HG02973 (cell line): Measurements from ENCODE around the gene CIB2.

ENCODE experiments used
- ATAC-seq: cut with Tn5 transposase; IDR thresholded peaks from one replicate; pipeline ENCODE4 v1.9.1; 2021; ENCODE audit warnings: moderate library complexity; ENCODE audit not compliant: unreplicated experiment

The CIB2 gene

DNA sequence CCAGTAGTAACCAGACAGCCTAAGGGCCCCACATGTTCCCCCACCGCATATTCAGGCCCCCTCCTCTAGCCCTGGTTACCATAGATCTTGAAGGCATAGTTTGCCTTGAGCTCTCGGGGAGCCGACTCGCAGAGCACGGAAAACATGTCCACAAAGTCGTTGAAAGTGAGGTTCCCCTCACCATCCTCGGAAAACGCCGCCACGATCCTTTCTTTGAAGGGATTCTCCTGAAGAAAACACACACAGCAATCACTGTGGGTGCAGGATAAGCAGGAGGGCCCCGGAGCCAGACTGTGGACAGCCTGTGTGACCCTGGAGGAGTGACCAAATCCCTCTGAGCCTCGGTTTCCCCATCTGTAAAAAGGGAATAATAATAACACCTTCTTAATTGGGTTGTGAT, 22.1 kb downstream of the CIB2 start:
- ATAC-seq, result no peak

- ATAC-seq, result no peak
Measured at GRCh38 chr15:78108300-78109084, 22.8 kb downstream of the CIB2 start.

GRCh38 chr15:78107471-78107870, 23.8 kb downstream of the CIB2 start:
- no peak for ATAC-seq

DNA sequence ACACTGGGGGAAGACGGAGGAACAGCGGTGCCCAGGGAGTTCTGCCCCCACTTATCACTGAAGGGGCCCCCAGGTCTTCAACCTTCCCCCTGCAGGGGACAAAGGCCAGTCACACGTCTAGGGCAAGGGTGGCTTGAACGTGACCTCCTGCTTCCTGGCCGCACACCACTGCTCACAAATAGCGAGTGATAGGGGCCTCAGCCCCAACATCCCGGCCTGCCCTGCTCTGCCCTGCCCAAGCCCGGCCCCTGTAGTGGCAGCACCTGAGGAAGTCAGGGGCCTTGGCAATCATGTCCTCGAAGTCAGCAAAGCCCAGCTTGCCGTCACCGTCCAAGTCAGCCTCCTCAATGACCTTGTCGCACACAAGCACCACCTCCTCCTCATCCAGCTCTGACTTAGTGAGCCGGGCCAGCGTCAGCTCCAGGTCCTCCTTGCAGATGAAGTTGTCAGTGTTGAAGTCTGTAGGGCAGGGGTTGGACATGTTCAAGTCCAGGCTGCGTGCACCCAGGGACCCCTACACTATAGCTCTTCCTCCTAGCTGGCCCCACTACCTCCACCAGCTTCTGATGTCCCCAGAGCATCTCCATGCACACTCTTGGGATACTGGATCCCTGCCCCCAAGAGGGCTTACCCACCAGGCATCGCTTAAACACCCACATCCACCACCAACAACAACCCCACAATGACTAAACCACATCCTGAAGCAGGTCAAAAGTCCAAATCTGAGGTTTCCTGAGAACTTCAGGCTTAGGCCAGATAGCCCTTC, 25.6 kb downstream of the CIB2 start:
- no peak for ATAC-seq

- no peak for ATAC-seq
Measured at GRCh38 chr15:78104566-78105475, 26.4 kb downstream of the CIB2 start.

DNA sequence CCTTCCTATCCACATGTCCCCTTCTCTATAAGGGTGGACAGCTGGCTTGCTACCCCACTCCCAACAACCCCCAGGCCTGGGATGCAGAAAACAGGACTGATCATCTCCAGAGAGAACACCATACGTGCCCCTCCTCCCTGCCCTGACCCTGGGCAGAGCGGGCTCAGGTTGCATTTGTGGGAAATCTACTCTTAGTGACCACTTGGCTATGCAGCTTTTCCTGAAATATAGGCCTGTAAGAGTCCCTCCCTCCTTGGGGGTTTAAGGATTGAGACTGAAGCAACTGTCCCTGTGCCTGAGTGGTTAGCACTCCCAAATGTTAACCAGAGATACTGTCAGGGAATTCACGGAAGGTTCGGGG, 27.1 kb downstream of the CIB2 start:
- ATAC-seq, result no peak

GRCh38 chr15:78103406-78104118, 27.7 kb downstream of the CIB2 start:
- ATAC-seq, result peak; percentile 67

DNA sequence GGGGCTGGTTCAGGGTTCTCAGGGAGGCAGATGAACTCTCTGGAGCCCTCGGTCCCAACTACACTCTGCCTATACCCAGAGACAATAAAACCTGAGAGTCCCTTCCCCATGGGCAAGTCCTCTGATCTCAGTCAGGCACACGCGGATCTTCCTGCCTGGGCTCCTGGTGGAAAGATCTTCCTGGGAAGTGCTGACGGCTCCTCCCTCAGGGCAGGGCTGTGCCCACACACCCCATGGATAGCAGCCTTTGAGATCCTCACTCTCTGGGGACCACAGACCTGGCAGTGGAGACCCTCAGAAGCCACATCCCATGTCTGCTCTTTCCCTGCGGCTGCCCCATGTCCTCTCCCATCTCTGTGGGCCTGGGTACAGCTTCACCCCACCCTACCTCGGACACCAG, 28.5 kb downstream of the CIB2 start:
- ATAC-seq, result no peak

DNA sequence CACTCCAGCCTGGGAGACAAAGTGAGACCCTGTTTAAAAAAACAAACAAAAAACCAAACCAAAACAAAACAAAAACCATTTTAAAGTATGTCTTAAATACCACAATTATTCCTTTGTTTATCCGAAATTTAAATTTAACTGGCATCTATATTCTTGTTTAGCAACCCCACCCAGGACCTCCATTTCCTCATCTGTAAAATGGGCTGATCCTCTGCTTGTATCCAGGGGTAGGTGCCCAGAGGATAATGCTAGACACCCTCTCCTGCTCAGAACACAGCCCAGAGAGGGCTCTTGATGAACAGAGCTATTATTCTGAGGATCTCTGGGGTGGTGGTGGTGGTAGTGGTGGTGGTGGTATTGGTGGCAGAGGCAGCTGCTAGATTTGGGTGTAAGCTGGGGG, 29.0 kb downstream of the CIB2 start:
- ATAC-seq, result no peak

DNA sequence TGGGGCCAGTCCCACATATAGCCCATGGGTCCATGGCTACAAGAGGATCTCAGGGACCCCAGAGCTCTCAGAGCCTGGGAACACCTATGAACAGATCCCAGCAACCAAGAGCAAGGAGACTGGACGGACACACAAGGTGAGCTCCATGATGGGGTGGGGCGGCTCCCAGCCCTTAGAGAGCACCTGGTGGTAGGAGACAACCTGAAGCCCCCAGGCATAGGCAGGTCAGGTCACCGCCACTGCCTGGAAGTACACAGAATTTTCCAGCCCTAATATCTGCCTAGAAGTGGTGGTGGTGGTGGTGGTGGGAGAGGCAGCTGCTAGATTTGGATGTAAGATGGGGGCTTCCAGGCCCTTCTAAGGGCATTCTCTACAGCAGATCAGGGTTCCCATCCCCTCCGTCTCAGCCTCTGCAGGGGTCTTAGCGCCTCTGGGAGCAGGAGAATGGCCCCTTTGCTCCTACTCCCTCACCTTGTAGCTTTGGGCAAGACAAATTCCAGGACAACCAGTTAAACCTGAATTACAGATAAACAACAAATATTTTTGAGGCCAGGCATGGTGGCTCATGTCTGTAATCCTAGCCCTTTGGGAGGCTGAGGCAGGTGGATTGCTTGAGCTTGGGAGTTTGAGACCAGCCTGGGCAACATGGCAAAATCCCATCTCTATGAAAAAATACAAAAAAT, 29.7 kb downstream of the CIB2 start:
- ATAC-seq, result no peak

DNA sequence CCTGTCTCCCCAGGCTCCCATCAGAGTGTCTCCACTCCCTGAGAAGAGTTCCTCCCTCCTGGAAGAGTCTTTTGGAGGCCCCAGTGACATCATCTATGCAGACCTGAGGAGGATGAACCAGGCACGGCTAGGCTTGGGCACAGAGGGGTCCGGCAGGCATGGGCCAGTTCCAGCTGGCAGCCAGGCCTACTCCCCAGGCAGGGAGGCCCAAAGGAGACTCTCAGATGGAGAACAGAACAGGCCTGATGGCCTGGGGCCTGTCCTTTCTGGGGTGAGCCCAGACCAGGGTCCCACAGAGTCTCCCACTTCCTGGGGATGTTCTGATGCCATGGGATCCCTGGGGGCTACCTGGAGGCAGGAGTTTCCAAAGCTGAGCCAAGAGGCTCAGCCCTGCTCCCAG, 30.4 kb downstream of the CIB2 start:
- ATAC-seq, result no peak

DNA sequence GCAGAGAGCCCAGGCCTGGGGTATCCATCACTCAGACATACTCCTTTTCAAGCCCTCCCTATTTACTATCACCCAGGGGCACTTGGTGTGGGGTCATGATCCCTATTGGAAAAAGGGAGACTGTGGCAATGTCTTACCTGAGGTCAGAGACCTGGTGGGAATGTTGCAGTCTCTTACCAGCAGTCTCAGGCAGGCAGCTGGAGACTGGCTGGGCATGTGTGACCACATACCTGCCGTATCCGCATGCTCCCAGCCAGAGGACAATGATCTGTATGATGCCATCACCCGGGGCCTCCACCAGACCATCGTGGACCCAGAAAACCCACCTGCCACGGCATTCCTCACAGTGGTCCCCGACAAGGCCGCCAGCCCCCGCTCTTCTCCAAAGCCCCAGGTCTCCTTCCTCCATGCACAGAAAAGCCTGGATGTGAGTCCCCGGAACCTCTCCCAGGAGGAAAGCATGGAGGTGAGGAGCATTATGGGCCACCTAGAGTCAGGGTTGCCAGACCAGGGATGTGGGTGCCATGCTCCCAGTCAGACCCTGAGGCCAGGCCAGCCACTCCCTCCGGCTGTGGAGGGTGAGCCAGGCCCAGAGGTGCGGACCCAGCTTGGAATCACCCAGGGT, 33.0 kb downstream of the CIB2 start:
- ATAC-seq, result no peak

DNA sequence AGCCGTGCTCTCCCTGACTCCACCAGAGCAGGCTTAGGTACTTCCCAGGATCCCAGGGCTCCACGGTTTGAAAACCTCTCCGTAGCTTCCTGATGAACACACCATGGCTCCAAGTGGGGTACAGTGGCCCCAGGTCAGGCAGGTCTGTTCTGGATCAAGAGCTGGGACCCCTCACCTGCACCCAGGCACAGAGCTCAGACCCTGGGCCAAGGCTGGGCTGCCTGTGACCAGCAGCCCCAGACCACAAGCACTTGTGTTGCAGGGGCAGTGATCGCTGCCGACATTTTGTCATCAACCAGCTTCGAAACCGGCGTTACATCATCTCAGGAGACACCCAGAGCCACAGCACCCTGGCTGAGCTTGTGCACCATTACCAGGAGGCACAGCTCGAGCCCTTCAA, 33.6 kb downstream of the CIB2 start:
- ATAC-seq, result no peak

- ATAC-seq, result no peak
Measured at GRCh38 chr15:78093242-78094020, 37.8 kb downstream of the CIB2 start.

GRCh38 chr15:78092261-78093041, 38.8 kb downstream of the CIB2 start, which contains the start of gene SH2D7:
SH2D7 (plus strand) TSS chr15:78092561; CDS start chr15:78092585, 24 bp downstream.
- no peak for ATAC-seq

DNA sequence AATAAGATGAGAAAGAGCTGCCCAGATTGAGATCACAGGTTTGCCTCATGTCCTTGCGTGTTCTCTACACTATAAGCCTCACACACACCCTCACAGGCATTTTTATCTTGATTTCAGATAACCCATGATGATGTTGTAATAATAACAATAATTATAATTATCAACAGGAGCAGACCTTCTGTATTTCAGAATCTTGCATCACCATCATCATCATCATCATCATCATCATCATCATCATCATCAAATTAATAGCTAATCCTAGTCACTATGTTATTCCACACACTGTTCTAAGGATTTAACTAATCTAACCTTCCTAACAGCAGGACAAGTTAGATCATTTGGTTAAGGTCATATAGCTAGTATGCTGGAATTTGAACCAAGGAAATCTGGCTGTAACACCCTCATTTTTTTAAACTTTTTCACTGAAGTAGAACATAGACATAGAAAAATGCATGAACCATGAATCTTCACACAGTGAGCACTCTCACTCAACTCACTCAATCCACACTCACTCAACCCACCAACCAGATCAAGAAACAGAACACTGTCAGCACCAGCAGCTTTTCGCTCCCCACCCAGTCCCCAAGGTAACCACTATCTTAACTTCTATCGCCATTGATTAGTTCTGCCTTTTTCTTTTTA, 40.7 kb downstream of the CIB2 start:
- ATAC-seq, result no peak

- no peak for ATAC-seq
Measured at GRCh38 chr15:78088773-78089080, 42.5 kb downstream of the CIB2 start.
